Keratinocyte (primary cell): ENCODE results near the gene CORO2A.

Experiments used
- EZH2 ChIP-seq: IDR thresholded peaks from one replicate; pipeline ENCODE4 v1.6.1; 2012; ENCODE audit warnings: inconsistent platforms, mild to moderate bottlenecking, low read length, moderate library complexity
- TF ChIP-seq, protein P1 (sequence below), 3 experiments: IDR thresholded peaks in 1 of 3; conservative IDR thresholded peaks in 1 of 3; optimal IDR thresholded peaks in 1 of 3; 2 replicates in 2 of 3; 3 replicates in 1 of 3; pipeline versions ENCODE3 to v1.5.1; 2011; ENCODE audit warnings: low read length in 3 of 3, mild to moderate bottlenecking in 3 of 3, moderate library complexity in 2 of 3, control low read depth in 1 of 3, inconsistent platforms in 1 of 3; ENCODE audit not compliant: insufficient read depth in 2 of 3; ENCODE audit errors: extremely low read depth in 1 of 3

DNA sequence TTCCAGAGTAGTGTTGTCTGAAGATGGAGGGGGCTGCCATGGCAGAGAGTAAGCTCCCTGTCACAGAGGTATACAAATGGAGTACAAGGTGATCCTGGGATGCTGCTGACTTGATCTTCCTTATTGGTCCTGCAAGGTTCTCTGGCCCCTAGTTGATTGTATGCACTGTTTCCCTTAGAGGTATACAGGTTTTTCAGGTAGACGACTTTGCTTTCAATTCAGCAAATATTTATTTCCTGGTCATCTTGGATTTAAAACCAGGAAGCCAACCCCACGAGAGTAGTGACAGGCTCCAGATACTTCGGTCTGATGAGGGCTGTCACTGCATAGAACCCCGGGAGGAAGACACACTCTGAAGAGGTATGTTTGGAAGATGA, 56.9 kb downstream of the CORO2A start:
- TF ChIP-seq, protein P1, sequence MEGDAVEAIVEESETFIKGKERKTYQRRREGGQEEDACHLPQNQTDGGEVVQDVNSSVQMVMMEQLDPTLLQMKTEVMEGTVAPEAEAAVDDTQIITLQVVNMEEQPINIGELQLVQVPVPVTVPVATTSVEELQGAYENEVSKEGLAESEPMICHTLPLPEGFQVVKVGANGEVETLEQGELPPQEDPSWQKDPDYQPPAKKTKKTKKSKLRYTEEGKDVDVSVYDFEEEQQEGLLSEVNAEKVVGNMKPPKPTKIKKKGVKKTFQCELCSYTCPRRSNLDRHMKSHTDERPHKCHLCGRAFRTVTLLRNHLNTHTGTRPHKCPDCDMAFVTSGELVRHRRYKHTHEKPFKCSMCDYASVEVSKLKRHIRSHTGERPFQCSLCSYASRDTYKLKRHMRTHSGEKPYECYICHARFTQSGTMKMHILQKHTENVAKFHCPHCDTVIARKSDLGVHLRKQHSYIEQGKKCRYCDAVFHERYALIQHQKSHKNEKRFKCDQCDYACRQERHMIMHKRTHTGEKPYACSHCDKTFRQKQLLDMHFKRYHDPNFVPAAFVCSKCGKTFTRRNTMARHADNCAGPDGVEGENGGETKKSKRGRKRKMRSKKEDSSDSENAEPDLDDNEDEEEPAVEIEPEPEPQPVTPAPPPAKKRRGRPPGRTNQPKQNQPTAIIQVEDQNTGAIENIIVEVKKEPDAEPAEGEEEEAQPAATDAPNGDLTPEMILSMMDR (optimal IDR thresholded peaks at IDR 0.05 in 1 of 3, IDR thresholded peaks at IDR 0.05 in 1 of 3, conservative IDR thresholded peaks at IDR 0.05 in 1 of 3; ENCODE audit: extremely low read depth in 1 of 3, insufficient read depth in 2 of 3, low read length in 3 of 3), result no peak
- no peak for TF ChIP-seq EZH2
